ENCODE results near the gene PIGW. TPM values are rescaled to one million over a fixed set of nuclear protein-coding genes. Genes with fewer than 3 reads are reported as not detected.

Gene PIGW
- total RNA-seq, 1 experiment from 2014 or later, result 21.7 TPM

DNA sequence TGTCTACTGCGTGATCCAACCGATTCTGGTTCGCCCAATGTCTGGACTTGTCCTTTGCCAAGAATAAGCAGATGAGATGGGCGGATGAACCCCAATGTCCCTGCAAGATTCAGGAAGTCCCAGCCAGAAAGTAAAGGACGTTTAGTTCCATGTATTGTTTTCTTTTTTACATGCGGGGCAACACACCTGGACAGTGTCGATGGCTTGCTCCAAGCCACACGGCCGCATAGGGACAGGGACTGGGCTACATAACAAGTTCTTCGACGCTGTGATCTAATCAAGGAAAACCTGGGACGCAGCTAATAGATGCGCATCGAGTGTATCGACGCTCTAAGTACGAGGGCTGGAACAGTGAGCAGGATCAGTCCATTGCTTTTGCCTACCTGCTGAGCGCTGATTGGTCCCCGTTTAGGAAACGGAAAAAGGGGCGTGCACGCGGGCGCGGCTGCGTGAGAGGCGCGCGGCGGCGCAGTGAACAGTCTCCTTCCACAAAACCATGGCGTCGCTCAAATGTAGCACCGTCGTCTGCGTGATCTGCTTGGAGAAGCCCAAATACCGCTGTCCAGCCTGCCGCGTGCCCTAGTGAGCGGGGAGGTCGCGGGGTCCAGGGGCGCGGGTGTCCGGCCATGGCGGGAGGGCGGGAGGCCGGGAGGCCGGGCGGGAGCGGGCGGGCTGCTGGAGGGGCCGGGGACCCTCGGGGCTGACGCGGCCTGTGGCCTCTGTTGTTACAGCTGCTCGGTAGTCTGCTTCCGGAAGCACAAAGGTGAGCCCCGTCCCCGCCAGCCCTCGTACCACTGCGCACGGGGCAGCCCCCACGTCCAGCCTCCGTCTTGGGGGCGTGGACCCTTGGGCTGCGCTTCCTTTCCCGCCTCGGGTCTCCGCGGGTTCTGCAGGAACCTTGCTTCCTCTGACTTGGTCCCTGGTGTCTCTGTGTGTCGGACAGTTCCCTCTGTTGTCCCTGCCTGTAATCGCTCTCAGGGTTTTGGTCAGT is 48.3 kb upstream of the PIGW start, which contains the start of gene ZNHIT3 (continued):
- TF ChIP-seq ETV6 (CRISPR knock-in tag; IDR thresholded peaks at IDR 0.05), result 0 out of 2 replicates have a peak, but pooled peaks have one; percentile 40
- peak; percentile 16; the same call in 1 of the 2 replicates for TF ChIP-seq GABPB1 (CRISPR knock-in tag; IDR thresholded peaks at IDR 0.05)
- TF ChIP-seq, protein P1, sequence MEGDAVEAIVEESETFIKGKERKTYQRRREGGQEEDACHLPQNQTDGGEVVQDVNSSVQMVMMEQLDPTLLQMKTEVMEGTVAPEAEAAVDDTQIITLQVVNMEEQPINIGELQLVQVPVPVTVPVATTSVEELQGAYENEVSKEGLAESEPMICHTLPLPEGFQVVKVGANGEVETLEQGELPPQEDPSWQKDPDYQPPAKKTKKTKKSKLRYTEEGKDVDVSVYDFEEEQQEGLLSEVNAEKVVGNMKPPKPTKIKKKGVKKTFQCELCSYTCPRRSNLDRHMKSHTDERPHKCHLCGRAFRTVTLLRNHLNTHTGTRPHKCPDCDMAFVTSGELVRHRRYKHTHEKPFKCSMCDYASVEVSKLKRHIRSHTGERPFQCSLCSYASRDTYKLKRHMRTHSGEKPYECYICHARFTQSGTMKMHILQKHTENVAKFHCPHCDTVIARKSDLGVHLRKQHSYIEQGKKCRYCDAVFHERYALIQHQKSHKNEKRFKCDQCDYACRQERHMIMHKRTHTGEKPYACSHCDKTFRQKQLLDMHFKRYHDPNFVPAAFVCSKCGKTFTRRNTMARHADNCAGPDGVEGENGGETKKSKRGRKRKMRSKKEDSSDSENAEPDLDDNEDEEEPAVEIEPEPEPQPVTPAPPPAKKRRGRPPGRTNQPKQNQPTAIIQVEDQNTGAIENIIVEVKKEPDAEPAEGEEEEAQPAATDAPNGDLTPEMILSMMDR (IDR thresholded peaks at IDR 0.05), result no peak
- TF ChIP-seq, protein P2, sequence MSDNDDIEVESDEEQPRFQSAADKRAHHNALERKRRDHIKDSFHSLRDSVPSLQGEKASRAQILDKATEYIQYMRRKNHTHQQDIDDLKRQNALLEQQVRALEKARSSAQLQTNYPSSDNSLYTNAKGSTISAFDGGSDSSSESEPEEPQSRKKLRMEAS (CRISPR knock-in tag; IDR thresholded peaks at IDR 0.05), result peak; percentile 72

GRCh38 chr17:36493956-36494355 is 40.8 kb upstream of the PIGW start:
- H3K36me3 Mint-ChIP-seq, result peaks cover 51% of the 10 kb centered on the region
- no peaks in the 10 kb centered on the region for H3K9me3 Mint-ChIP-seq
- no peak overlapping the region for H3K27ac Mint-ChIP-seq
- no peak for ATAC-seq
- no peaks in the 10 kb centered on the region for H3K27me3 Mint-ChIP-seq (ENCODE audit: low read depth)
- no peaks in the 10 kb centered on the region for H3K4me1 Mint-ChIP-seq
- H3K4me3 Mint-ChIP-seq, result no peak overlapping the region
- no peak for DNase-seq (ENCODE audit: low spot score)
- CTCF ChIA-PET, result no interaction called here
- TF ChIP-seq FOXP1 (CRISPR knock-in tag; IDR thresholded peaks at IDR 0.05; ENCODE audit: borderline replicate concordance) (no peak), SOX15 (CRISPR knock-in tag; IDR thresholded peaks at IDR 0.05) (no peak), NR1H2 (CRISPR knock-in tag; IDR thresholded peaks at IDR 0.05) (no peak), PRDM15 (CRISPR knock-in tag; IDR thresholded peaks at IDR 0.05) (no peak), ZNF263 (CRISPR knock-in tag; IDR thresholded peaks at IDR 0.05; ENCODE audit: low read depth) (no peak), NFATC4 (CRISPR knock-in tag; IDR thresholded peaks at IDR 0.05) (no peak), USF1 (CRISPR knock-in tag; IDR thresholded peaks at IDR 0.05) (no peak)
- TF ChIP-seq, protein P3, sequence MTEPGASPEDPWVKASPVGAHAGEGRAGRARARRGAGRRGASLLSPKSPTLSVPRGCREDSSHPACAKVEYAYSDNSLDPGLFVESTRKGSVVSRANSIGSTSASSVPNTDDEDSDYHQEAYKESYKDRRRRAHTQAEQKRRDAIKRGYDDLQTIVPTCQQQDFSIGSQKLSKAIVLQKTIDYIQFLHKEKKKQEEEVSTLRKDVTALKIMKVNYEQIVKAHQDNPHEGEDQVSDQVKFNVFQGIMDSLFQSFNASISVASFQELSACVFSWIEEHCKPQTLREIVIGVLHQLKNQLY (CRISPR knock-in tag; IDR thresholded peaks at IDR 0.05), result no peak
- TF ChIP-seq, protein P1 (IDR thresholded peaks at IDR 0.05), result no peak
- POLR2A ChIA-PET, result no interaction called here

Data from WTC11 (cell line).